Measurements from ENCODE around the gene UBQLNL. TPM values are rescaled to one million over a fixed set of nuclear protein-coding genes. Genes with fewer than 3 reads are reported as not detected.

UBQLNL gene
- total RNA-seq, 1 donor = 0.36 TPM

GRCh38 chr11:5486421-5486820 is 30.1 kb downstream of the UBQLNL start:
- TF ChIP-seq CTCF (IDR thresholded peaks at IDR 0.05; ENCODE audit: extremely low read depth, low read depth, low read length) = no peak
- Histone ChIP-seq H3K4me3 (ENCODE audit: insufficient read depth, low read length) (no peak overlapping the region), H4K20me1 (ENCODE audit: insufficient read depth, low read length) (no peaks in the 10 kb centered on the region)

GRCh38 chr11:5486003-5486402 is 30.5 kb downstream of the UBQLNL start:
- H3K4me2 ChIP-seq (ENCODE audit: insufficient read depth, low read length) = no peak overlapping the region
- H3K27me3 ChIP-seq (ENCODE audit: insufficient read depth, low read length) = no peaks in the 10 kb centered on the region
- no peak overlapping the region for H2AFZ ChIP-seq (ENCODE audit: low read length)
- H3K79me2 ChIP-seq (ENCODE audit: insufficient read depth, low read length) = no peaks in the 10 kb centered on the region
- H3K36me3 ChIP-seq (ENCODE audit: insufficient read depth, low read length) = no peaks in the 10 kb centered on the region
- DNase-seq (ENCODE audit: insufficient read length, low spot score, missing footprints) = no peak
- H3K4me3 ChIP-seq (ENCODE audit: insufficient read depth, low read length) = no peak overlapping the region
- H3K27ac ChIP-seq (ENCODE audit: low read depth, low read length) = no peak overlapping the region
- no peak for TF ChIP-seq CTCF (IDR thresholded peaks at IDR 0.05; ENCODE audit: extremely low read depth, low read depth, low read length)
- H3K9me3 ChIP-seq (ENCODE audit: low read depth, low read length) = no peaks in the 10 kb centered on the region
- no peaks in the 10 kb centered on the region for H3K4me1 ChIP-seq (ENCODE audit: insufficient read depth, low read length)
- H4K20me1 ChIP-seq (ENCODE audit: insufficient read depth, low read length) = no peaks in the 10 kb centered on the region

More at GRCh38 chr11:5486421-5486820, 30.1 kb downstream of the UBQLNL start:
- Histone ChIP-seq H3K27me3 (ENCODE audit: insufficient read depth, low read length) (no peaks in the 10 kb centered on the region), H3K9me3 (ENCODE audit: low read depth, low read length) (no peaks in the 10 kb centered on the region), H2AFZ (ENCODE audit: low read length) (no peak overlapping the region), H3K4me2 (ENCODE audit: insufficient read depth, low read length) (no peak overlapping the region), H3K4me1 (ENCODE audit: insufficient read depth, low read length) (no peaks in the 10 kb centered on the region), H3K79me2 (ENCODE audit: insufficient read depth, low read length) (no peaks in the 10 kb centered on the region), H3K36me3 (ENCODE audit: insufficient read depth, low read length) (no peaks in the 10 kb centered on the region), H3K27ac (ENCODE audit: low read depth, low read length) (no peak overlapping the region)
- DNase-seq (ENCODE audit: insufficient read length, low spot score, missing footprints) = no peak

GRCh38 chr11:5476186-5476819 is 40.2 kb downstream of the UBQLNL start:
- Histone ChIP-seq H2AFZ (ENCODE audit: low read length) (no peak overlapping the region), H4K20me1 (ENCODE audit: insufficient read depth, low read length) (no peaks in the 10 kb centered on the region), H3K79me2 (ENCODE audit: insufficient read depth, low read length) (no peaks in the 10 kb centered on the region), H3K9me3 (ENCODE audit: low read depth, low read length) (no peaks in the 10 kb centered on the region), H3K4me2 (ENCODE audit: insufficient read depth, low read length) (no peak overlapping the region), H3K4me3 (ENCODE audit: insufficient read depth, low read length) (no peak overlapping the region), H3K36me3 (ENCODE audit: insufficient read depth, low read length) (no peaks in the 10 kb centered on the region), H3K27ac (ENCODE audit: low read depth, low read length) (no peak overlapping the region), H3K27me3 (ENCODE audit: insufficient read depth, low read length) (no peaks in the 10 kb centered on the region), H3K4me1 (ENCODE audit: insufficient read depth, low read length) (no peaks in the 10 kb centered on the region)
- DNase-seq (ENCODE audit: insufficient read length, low spot score, missing footprints) = peak; percentile 88
- TF ChIP-seq CTCF (IDR thresholded peaks at IDR 0.05; ENCODE audit: extremely low read depth, low read depth, low read length) = peak; percentile 83

- Histone ChIP-seq H3K79me2 (ENCODE audit: insufficient read depth, low read length) (no peaks in the 10 kb centered on the region), H3K4me1 (ENCODE audit: insufficient read depth, low read length) (no peaks in the 10 kb centered on the region), H3K27me3 (ENCODE audit: insufficient read depth, low read length) (no peaks in the 10 kb centered on the region), H3K9me3 (ENCODE audit: low read depth, low read length) (no peaks in the 10 kb centered on the region), H3K27ac (ENCODE audit: low read depth, low read length) (no peak overlapping the region), H4K20me1 (ENCODE audit: insufficient read depth, low read length) (no peaks in the 10 kb centered on the region), H3K4me2 (ENCODE audit: insufficient read depth, low read length) (no peak overlapping the region), H3K4me3 (ENCODE audit: insufficient read depth, low read length) (no peak overlapping the region), H3K36me3 (ENCODE audit: insufficient read depth, low read length) (no peaks in the 10 kb centered on the region), H2AFZ (ENCODE audit: low read length) (no peak overlapping the region)
- no peak for TF ChIP-seq CTCF (IDR thresholded peaks at IDR 0.05; ENCODE audit: extremely low read depth, low read depth, low read length)
- no peak for DNase-seq (ENCODE audit: insufficient read length, low spot score, missing footprints)
These were observed 42.6 kb downstream of the UBQLNL start for GRCh38 chr11:5473921-5474320.

Data from osteoblast (primary cell).